A673 (cell line): ENCODE results near the gene C16orf86. TPM values are rescaled to one million over a fixed set of nuclear protein-coding genes. Genes with fewer than 3 reads are reported as not detected.

Experiments
- Bru-seq: library from RNA; stranded (reverse); fragments of 400-500 nt; gene quantifications from one replicate; lab custom pipeline; 2021; lab: Mats Ljungman, UMichigan
- BruChase-seq, 2 experiments: library from RNA; stranded (reverse); fragments of 400-500 nt; gene quantifications; one replicate each; lab custom pipeline; 2021; lab: Mats Ljungman, UMichigan
- BruUV-seq: library from RNA; stranded (reverse); fragments of 400-500 nt; replicated peaks from 2 replicates; lab custom pipeline; 2021; lab: Mats Ljungman, UMichigan
- CTCF ChIA-PET: fragments of 300-600 bp; sonication (Branson Sonifier 250); formaldehyde crosslinking; loops from one replicate; lab custom pipeline; 2022; ENCODE audit warnings: antibody characterized with exemption; lab: Charles Lee
- POLR2A ChIA-PET: fragments of 300-600 bp; sonication (Branson Sonifier 250); formaldehyde crosslinking; loops from one replicate; lab custom pipeline; 2022; ENCODE audit warnings: antibody characterized with exemption; ENCODE audit not compliant: low non-redundant PET; lab: Charles Lee
- DNase-seq: peaks from one replicate; pipeline ENCODE4 v3.0.0-alpha.2; 2015; ENCODE audit warnings: low spot score
- H3K27ac ChIP-seq: fragments of 200-600 bp; sonication (generic); 2 replicates; pipeline ENCODE4 v1.5.1; 2016; ENCODE audit warnings: mixed run types, low read depth, mild to moderate bottlenecking, mixed read lengths, antibody characterized with exemption, low read length; ENCODE audit not compliant: poor library complexity, severe bottlenecking
- H3K27me3 ChIP-seq: fragments of 200-600 bp; sonication (generic); replicated peaks from 2 replicates; pipeline ENCODE4 v1.6.1; 2017; ENCODE audit warnings: mixed run types, low read depth, mild to moderate bottlenecking, mixed read lengths, antibody characterized with exemption, low read length; ENCODE audit not compliant: insufficient read depth, poor library complexity
- H3K36me3 ChIP-seq: fragments of 200-600 bp; sonication (generic); 2 replicates; pipeline ENCODE4 v1.6.1; 2016; ENCODE audit warnings: mixed run types, mild to moderate bottlenecking, mixed read lengths, antibody characterized with exemption, low read length; ENCODE audit not compliant: insufficient read depth, poor library complexity, severe bottlenecking
- H3K4me1 ChIP-seq: fragments of 200-600 bp; sonication (generic); 2 replicates; pipeline ENCODE4 v1.6.1; 2017; ENCODE audit warnings: mixed run types, mild to moderate bottlenecking, mixed read lengths, antibody characterized with exemption, low read length; ENCODE audit not compliant: insufficient read depth, poor library complexity, severe bottlenecking
- H3K4me3 ChIP-seq: fragments of 200-600 bp; sonication (generic); 2 replicates; pipeline ENCODE4 v1.5.1; 2016; ENCODE audit warnings: low read depth, mixed run types, mild to moderate bottlenecking, mixed read lengths, low read length; ENCODE audit not compliant: poor library complexity, severe bottlenecking
- H3K9me3 ChIP-seq: fragments of 200-600 bp; sonication (generic); 2 replicates; pipeline ENCODE4 v1.6.1; 2016; ENCODE audit warnings: mixed run types, low read depth, mild to moderate bottlenecking, mixed read lengths, antibody characterized with exemption, low read length; ENCODE audit not compliant: poor library complexity, severe bottlenecking
- EZH2 ChIP-seq: fragments of 200-600 bp; sonication (generic); IDR thresholded peaks from 2 replicates; pipeline ENCODE4 v1.6.1; 2017; ENCODE audit warnings: borderline replicate concordance, low read depth, mild to moderate bottlenecking, mixed read lengths, antibody characterized with exemption, low read length; ENCODE audit not compliant: poor library complexity, severe bottlenecking
- intact Hi-C: fragments of 100-400 bp; cut with micrococcal nuclease; formaldehyde crosslinking; loops from one replicate; pipeline ENCODE4 v1.10.0; 2022; ENCODE audit not compliant: unreplicated experiment
- long read RNA-seq: library from polyadenylated mRNA; stranded (forward); transcript quantifications from one replicate; pipeline ENCODE4 v2.0.0, GENCODE V29; 2022
- total RNA-seq: library from RNA; stranded (reverse); gene quantifications from 2 replicates; pipeline ENCODE4 v1.2.3, GENCODE V29; 2021
- TF ChIP-seq, protein P1 (sequence below): fragments of 300-800, 200-600 bp; sonication (generic); conservative IDR thresholded peaks from 2 replicates; pipeline ENCODE4 v1.5.1; 2017; ENCODE audit warnings: low read depth, mild to moderate bottlenecking, antibody characterized with exemption, low read length, moderate library complexity, mixed read lengths

The C16orf86 gene, protein sequence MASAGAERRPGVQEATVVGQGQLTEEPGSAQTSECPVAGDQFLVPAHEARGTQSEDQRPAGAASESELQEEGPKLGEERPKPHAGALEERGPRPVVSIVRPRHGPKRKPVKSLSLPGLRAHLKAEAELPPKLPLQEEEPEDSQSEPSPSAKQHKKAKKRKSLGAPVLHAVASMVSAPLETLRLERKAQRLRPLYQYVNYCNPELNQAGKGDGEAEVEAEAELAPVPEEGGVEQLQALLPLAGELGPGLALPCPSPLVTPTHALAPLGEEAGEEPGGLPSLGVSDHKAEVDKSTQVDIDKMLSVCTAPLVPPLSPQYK
- total RNA-seq (not detected in 2 replicates), Bru-seq, nascent RNA (percentile 26 among the genes with signal in this experiment), BruChase-seq, experiment 1, labeled RNA remaining after a 2-hour chase (percentile 19 among the genes with signal in this experiment), BruChase-seq, experiment 2, labeled RNA remaining after a 6-hour chase (not detected)
- long read RNA-seq, partial matches to known transcripts: 0 of 1 reads
- long read RNA-seq, other reads (novel, unspliced or antisense): 1 of 1 reads

DNA sequence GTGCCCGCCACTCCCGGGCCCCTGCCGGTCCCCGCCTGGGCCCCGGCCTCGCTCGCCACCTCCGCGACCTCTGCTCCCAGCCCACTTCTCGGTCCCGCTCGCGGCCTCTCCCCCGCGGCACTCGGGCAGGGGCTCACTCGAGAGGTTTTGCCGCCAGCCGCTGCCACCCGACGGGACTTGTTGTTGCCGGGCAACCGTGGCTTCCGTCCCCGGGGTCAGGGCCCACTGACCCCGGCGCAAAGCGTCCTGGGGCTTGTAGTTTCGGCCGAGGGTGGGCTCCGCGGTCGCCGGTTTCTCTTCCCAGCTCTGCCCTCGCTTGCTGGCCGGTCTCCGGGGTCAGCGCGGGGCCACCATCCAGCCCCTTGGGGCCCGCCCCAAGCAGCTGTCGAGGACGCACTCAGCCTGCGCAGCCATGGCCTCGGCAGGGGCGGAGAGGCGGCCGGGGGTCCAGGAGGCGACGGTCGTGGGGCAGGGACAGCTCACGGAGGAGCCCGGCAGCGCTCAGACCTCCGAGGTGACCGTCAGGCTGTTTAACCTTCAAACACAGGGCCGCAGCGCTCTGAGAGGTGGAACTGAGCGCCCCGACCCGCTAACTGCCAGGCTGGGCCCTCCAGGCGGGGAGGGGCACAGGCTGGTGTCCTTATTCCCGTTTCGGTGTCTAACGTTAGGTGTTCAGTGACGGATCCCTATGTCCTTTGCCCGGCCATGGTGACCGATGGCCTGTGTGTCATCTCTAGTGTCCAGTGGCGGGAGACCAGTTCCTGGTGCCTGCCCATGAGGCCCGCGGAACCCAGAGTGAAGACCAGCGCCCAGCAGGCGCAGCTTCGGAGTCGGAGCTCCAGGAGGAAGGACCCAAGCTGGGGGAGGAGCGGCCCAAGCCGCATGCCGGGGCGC is at the start of gene C16orf86, which contains the start of gene ENKD1:
Gene C16orf86, plus strand, starts transcription at position 256 of the 894 bp plus-strand sequence. Its CDS starts 157 bp downstream, at position 413.
Gene ENKD1, minus strand, starts transcription at position 192 of the 894 bp plus-strand sequence. CDS start 308 bp downstream, outside the sequence.
- Histone ChIP-seq H3K27me3 (no peaks in the 10 kb centered on the region), H3K27ac (peak within 1 kb of the TSS; percentile 48), H3K36me3 (no peaks in the 10 kb centered on the region), H3K4me1 (peaks cover 10% of the 10 kb centered on the region), H3K4me3 (peak within 1 kb of the TSS; percentile 59), H3K9me3 (no peaks in the 10 kb centered on the region)
- TF ChIP-seq, protein P1, sequence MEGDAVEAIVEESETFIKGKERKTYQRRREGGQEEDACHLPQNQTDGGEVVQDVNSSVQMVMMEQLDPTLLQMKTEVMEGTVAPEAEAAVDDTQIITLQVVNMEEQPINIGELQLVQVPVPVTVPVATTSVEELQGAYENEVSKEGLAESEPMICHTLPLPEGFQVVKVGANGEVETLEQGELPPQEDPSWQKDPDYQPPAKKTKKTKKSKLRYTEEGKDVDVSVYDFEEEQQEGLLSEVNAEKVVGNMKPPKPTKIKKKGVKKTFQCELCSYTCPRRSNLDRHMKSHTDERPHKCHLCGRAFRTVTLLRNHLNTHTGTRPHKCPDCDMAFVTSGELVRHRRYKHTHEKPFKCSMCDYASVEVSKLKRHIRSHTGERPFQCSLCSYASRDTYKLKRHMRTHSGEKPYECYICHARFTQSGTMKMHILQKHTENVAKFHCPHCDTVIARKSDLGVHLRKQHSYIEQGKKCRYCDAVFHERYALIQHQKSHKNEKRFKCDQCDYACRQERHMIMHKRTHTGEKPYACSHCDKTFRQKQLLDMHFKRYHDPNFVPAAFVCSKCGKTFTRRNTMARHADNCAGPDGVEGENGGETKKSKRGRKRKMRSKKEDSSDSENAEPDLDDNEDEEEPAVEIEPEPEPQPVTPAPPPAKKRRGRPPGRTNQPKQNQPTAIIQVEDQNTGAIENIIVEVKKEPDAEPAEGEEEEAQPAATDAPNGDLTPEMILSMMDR: no peak
- no peak for TF ChIP-seq EZH2
- BruUV-seq: no TSS peak
- CTCF ChIA-PET: interaction anchor here (1.1 to 3.8 kb wide), 3 partner anchors 120 to 146 kb away, joined by 3 to 22 read pairs (median 19); no protein-coding TSS in a partner anchor
- POLR2A ChIA-PET: no interaction called here
- DNase-seq: peak; percentile 85
- intact Hi-C loops: loop anchor here (5.0 kb wide), 1 partner anchor 105 kb away; the partner anchor contains the start of gene CTCF

DNA sequence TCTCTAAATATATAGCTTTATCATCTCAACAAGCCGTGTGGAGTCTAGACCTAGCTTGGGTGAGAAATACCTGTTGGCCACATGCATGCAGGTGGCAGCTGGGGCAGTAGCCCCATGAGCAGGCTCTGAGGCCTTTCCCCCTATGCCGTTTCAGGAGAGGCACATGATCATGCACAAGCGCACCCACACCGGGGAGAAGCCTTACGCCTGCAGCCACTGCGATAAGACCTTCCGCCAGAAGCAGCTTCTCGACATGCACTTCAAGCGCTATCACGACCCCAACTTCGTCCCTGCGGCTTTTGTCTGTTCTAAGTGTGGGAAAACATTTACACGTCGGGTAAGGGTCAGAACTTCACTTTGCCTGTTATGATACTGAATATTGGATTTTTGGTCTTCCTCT is 38.4 kb upstream of the C16orf86 start:
- POLR2A ChIA-PET: no interaction called here

More for the DNA sequence above, 38.4 kb upstream of the C16orf86 start:
- no peak for TF ChIP-seq EZH2
- TF ChIP-seq, protein P1: no peak
- Histone ChIP-seq H3K9me3 (no peaks in the 10 kb centered on the region), H3K4me3 (no peak overlapping the region), H3K27ac (no peak overlapping the region), H3K27me3 (no peaks in the 10 kb centered on the region), H3K36me3 (peaks cover 52% of the 10 kb centered on the region), H3K4me1 (peaks cover 17% of the 10 kb centered on the region)
- CTCF ChIA-PET: no interaction called here
- intact Hi-C loops: no loop called here
- no peak for DNase-seq
- BruUV-seq: no TSS peak
